NOMO-1 treated with DMSO at 0.1 percent for 48 hours (cell line): Measurements from ENCODE around the gene SELENOK.
"Not testable (repeated sequence)": the region's sequence is repeated elsewhere in the genome, so short reads cannot be mapped to it uniquely, and the experiment has no call there.

Experiments used
- DNase-seq: peaks from one replicate; lab custom pipeline; 2025; ENCODE audit not compliant: unreplicated experiment; lab: John Stamatoyannopoulos, UW

Gene SELENOK

DNA sequence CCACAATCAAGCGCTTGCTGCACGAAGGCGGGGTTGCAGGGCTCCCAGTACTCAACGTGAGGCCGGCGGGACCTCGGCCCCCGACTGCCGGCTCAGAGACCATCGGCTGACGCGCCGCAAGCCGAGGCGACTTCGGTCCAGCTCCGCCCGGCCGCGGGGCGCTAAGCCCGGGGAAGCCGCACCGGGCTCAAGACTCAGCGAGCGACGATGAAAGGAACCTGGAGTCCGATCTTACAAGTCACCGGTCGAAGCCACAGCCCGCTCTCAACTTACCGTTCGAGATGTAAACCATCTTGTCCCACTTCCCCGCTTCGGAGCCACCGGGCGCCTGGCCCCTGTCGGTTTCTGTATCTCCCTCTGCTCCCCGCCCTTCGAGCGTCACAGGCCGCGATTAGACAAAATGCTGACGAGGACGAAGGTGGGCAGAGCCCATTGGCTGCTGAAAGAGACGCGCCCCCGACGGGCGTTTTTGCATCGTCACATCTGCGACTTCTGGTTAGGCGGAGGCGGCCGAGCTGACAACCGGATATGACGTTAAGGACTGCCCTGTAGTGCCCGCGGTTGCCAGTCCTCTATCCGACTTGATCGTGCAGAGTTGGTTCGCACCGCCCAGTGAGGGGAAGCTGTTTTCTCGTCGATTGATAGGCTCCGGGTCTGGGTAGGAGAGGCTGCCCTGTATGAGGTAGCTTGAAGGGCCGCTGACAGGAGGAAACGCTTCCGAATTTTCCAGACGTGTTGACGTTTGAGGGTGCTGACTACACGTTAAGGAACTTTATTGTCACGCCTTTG lies at the start of gene SELENOK:
Gene SELENOK (minus strand): TSS at position 363 of the 789 bp plus-strand sequence.
- peak; percentile 98 for DNase-seq

DNA sequence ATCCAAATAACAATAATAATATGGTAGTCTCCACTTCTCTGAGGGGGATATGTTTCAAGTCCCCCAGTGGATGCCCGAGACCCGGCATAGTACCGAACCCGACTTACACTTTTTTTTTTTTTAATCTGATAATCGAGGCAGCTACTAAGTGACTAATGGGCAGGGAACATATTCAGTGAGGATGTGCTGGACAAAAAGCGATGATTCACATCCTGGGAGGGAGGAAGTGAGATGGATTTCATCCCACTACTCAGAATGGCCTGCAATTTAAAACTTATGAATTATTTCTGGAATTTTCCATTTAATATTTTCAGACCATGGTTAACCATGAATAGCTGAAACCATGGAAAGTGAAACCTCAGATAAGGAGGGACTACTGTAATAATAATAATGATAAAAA lies 49.5 kb upstream of the SELENOK start:
- no peak for DNase-seq

DNA sequence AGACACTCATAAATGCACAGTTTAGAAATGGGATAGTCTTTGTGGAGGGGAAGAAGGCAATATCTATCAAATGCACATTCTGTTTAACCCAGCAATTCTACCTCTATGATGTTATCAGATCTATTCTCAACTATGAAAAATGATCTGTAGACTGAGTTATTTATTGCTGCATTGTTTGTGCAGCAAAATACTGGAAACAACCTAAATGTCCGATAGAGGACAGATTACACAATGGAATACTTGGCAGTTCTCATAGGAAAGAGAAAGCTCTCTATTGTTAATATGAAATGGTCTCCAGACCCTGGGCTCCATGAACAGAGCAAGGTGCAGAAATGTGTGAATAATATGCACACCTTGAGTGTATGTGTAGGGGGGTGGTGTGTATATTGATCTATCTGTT lies 49.0 kb upstream of the SELENOK start:
- no peak for DNase-seq

DNA sequence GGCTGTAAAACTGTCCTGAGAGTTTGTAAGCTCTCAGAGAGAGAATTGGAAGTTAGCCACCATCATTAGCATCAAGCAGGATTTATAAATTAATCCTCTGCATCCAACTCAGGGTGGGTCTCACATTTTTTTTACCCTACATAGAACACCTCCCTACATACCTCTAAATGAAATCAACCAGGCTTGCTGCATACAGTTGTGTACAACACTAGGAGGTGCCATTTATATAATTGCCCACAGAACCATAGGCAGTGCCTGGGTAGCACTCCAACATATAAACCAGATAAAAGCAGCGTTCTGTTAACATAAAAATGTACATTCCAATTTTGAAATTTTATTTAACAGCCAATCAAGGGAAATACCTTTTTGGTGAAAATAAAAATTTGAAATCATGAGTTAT lies 48.2 kb upstream of the SELENOK start:
- DNase-seq = no peak

DNA sequence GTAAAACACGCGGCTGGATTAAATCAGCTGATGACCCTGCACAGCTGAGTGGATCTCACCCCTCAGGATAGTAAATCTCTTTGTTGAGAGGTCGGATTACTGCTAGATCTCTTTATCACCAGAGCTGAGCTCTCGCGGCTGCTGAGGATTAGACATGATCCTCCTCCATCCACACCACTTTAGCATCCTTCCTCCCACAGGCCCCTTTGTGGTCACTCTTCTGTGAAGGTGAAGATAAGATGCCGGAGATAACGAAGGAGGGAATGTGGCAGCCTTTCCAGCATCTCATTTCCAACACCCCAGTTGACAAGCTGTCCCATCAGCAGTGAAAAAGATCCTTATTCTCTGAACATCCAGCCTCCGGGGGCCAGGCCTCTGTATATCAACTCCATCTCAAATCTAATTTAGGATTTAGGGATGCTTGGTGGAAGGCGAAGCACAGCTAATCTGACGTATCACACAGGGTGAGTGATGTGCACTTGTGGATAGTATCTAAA lies 47.5 kb upstream of the SELENOK start:
- no peak for DNase-seq

DNA sequence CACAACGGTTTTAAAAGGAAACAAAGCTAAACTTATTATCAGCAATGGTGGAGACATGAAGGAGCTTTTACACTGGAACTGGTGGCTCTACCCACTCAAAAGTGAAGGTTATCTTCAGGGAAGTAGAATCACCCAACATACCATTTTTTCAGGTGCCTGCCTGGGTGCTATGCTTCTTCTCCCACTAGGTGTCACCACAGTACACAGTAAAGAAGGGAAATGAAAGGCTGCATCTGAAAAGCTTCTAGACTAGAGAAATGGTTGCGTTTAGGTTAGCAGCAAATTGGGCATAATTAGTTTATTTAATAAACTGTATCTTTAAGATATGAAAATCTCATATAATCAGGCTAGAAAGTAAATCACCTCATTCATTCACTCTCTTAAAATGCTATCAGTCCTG lies 47.0 kb upstream of the SELENOK start:
- DNase-seq = peak; percentile 41

GRCh38 chr3:53936347-53936746 lies 44.7 kb upstream of the SELENOK start:
- no peak for DNase-seq

DNA sequence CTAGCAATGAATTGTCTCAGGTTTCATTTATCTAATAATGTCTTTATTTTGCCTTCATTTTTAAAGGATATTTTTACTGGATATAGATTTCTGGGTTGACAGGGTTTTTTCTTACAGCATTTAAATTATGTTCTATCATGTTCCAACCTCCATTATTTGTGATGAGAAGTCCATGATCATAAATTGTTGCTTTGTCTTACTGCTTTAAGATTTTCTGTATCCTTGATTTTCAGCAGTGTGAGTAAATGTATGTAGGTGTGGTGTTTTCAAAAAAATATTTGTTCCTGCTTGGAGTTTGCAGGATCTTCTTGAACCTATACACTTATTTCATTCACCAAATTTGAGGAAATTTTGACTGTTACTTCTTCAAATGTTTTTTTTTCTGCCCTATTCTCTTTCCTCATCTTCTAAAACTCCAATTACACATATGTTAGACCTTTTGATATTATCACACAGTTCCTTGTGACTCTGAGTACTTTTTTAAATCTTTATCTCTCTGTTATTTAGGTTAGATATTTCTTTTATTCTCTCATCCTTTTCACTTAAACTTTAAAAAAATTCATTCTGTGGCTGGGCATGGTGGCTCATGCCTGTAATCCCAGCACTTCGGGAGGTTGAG lies 43.7 kb upstream of the SELENOK start:
- DNase-seq = no peak

DNA sequence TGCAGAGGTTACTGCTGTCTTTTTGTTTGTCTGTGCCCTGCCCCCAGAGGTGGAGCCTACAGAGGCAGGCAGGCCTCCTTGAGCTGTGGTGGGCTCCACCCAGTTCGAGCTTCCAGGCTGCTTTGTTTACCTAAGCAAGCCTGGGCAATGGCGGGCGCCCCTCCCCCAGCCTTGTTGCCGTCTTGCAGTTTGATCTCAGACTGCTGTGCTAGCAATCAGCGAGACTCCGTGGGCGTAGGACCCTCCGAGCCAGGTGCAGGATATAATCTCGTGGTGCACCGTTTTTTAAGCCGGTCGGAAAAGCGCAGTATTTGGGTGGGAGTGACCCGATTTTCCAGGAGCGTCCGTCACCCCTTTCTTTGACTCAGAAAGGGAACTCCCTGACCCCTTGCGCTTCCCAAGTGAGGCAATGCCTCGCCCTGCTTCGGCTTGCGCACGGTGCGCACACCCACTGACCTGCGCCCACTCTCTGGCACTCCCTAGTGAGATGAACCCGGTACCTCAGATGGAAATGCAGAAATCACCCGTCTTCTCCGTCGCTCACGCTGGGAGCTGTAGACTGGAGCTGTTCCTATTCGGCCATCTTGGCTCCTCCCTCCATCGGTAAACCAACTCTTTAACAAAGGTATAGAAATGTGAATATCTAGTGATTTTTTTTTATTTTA lies 35.7 kb upstream of the SELENOK start:
- DNase-seq = not testable (repeated sequence)

GRCh38 chr3:53921296-53921695 lies 29.6 kb upstream of the SELENOK start:
- peak; percentile 5 for DNase-seq

DNA sequence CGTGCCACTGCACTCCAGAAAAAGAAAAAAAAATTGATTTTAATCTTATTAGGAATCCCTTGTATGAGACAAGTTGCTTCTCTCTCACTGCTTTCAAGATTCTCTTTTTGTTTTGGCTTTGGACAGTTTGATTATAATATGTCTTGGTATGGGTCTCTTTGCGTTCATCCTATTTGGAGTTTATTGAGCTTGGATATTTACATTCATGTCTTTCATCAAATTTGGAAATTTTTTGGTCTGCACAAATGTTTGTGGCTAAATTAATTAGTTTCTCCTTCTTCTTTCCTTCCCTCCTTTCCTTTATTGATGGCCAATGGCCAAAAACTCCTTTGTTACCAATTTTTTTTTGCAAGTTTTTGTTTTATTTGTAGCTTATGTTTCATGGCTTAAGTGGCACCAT lies 28.1 kb upstream of the SELENOK start:
- no peak for DNase-seq

GRCh38 chr3:53913401-53913800 lies 21.7 kb upstream of the SELENOK start:
- DNase-seq = no peak

DNA sequence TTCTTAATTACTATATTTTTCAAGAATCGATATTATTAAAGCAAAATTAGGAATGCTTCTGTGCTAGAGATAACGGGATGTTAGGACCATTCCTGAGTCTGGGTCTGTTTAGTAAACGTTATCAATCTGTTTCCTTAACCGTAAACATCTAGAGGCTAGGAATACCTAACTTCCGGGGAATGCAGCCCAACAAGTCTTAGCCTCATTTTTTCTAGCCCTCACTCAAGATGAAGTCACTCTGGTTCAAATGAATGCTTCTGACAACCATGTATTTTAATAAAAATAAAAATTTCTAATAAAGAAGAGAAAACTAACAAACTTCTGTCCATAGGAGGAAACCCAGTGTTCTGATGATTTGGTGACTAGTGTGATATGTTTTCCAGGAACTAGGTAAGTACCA lies 11.1 kb upstream of the SELENOK start:
- no peak for DNase-seq

- DNase-seq = no peak
These were observed 10.4 kb upstream of the SELENOK start for GRCh38 chr3:53902067-53902466.

- no peak for DNase-seq
These were observed 9.1 kb upstream of the SELENOK start for GRCh38 chr3:53900666-53901331.

- no peak for DNase-seq
These were observed 8.1 kb upstream of the SELENOK start for GRCh38 chr3:53899750-53900149.

GRCh38 chr3:53892286-53892637 lies 603 bp upstream of the SELENOK start:
- DNase-seq = no peak

- DNase-seq = no peak
These were observed 758 bp downstream of the SELENOK start for GRCh38 chr3:53890726-53891475.

GRCh38 chr3:53888232-53888631 lies 3.4 kb downstream of the SELENOK start:
- no peak for DNase-seq

DNA sequence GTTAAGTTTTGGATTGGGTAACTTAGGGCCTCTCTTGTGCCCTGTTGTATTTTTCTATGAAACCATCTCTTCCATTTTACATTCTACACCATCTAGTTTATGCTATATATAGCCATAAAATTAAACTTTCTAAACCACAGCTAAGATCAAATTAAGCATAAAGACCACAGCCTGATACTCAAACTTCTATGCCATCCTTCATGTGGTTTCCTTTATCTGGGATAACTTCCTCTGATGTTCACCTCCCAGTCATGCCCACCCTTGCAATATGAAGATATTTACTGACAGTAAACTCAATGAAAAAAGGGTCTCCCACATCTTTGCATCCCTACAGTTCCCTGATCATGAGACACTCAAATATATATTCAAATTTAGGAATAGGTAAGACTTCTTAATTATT lies 4.2 kb downstream of the SELENOK start:
- DNase-seq = no peak

- no peak for DNase-seq
These were observed 6.4 kb downstream of the SELENOK start for GRCh38 chr3:53885239-53885638.
